Measurements from ENCODE around the gene HOXC9.

The HOXC9 gene

GRCh38 chr12:54016051-54016450, 16.1 kb downstream of the HOXC9 start:
- DNase-seq, result no peak

GRCh38 chr12:54016478-54016964, 16.6 kb downstream of the HOXC9 start:
- no peak for DNase-seq

GRCh38 chr12:54017027-54017788, 17.2 kb downstream of the HOXC9 start:
- no peak for DNase-seq

GRCh38 chr12:54017878-54018467, 18.0 kb downstream of the HOXC9 start:
- peak; percentile 84 for DNase-seq

- no peak for DNase-seq
Observed at GRCh38 chr12:54018468-54018984, 18.6 kb downstream of the HOXC9 start.

GRCh38 chr12:54019091-54019811, 19.3 kb downstream of the HOXC9 start:
- DNase-seq, result no peak

GRCh38 chr12:54019924-54020590, 20.1 kb downstream of the HOXC9 start:
- no peak for DNase-seq

- DNase-seq, result no peak
Observed at GRCh38 chr12:54020591-54021405, 20.8 kb downstream of the HOXC9 start.

- no peak for DNase-seq
Observed at GRCh38 chr12:54021432-54022013, 21.6 kb downstream of the HOXC9 start.

- DNase-seq, result no peak
Observed at GRCh38 chr12:54022960-54023884, 23.3 kb downstream of the HOXC9 start.

- DNase-seq, result no peak
Observed at GRCh38 chr12:54024127-54024526, 24.2 kb downstream of the HOXC9 start.

GRCh38 chr12:54024581-54025305, 24.8 kb downstream of the HOXC9 start:
- DNase-seq, result no peak

- no peak for DNase-seq
Observed at GRCh38 chr12:54025499-54026405, 25.8 kb downstream of the HOXC9 start.

- DNase-seq, result no peak
Observed at GRCh38 chr12:54026640-54027441, 26.9 kb downstream of the HOXC9 start.

- DNase-seq, result no peak
Observed at GRCh38 chr12:54027442-54027786, 27.5 kb downstream of the HOXC9 start.

GRCh38 chr12:54028314-54029201, 28.6 kb downstream of the HOXC9 start, which contains the start of gene HOXC6:
Gene HOXC6 (plus strand): TSS chr12:54028440. CDS start chr12:54028522, 82 bp downstream.
- no peak for DNase-seq
